HCT116 (cell line): Measurements from ENCODE around the gene GABRA4. TPM values are rescaled to one million over a fixed set of nuclear protein-coding genes. Genes with fewer than 3 reads are reported as not detected.

Source experiments
- ATAC-seq: fragments of 200-7000 bp; cut with Tn5 transposase; 2 replicates; pipeline ENCODE4 v1.9.1; 2020; ENCODE audit warnings: mild to moderate bottlenecking, moderate library complexity
- BruUV-seq: library from RNA; stranded (reverse); fragments of 400-500 nt; replicated peaks from 2 replicates; lab custom pipeline; 2021; lab: Mats Ljungman, UMichigan
- CTCF ChIA-PET: fragments of 300-600 bp; sonication (Branson Sonifier 250); formaldehyde crosslinking; loops from one replicate; lab custom pipeline; 2021; ENCODE audit warnings: antibody characterized with exemption; lab: Charles Lee
- POLR2A ChIA-PET: fragments of 300-600, 350-600 bp; sonication (Branson Sonifier 250); formaldehyde crosslinking; loops from one replicate; lab custom pipeline; 2021; ENCODE audit warnings: antibody characterized with exemption; lab: Charles Lee
- RAD21 ChIA-PET, 2 experiments: fragments of 300-600 bp; sonication (Branson Sonifier 250); formaldehyde crosslinking; loops; one replicate each; lab custom pipeline; 2023; ENCODE audit warnings: low total read pairs in 2 of 2; ENCODE audit not compliant: uncharacterized antibody in 2 of 2, unreplicated experiment in 2 of 2, low non-redundant PET in 1 of 2; lab: Charles Lee
- DNase-seq: peaks from one replicate; pipeline ENCODE4 v3.0.0-alpha.2; 2010; ENCODE audit warnings: low read depth, low spot score
- H2AFZ ChIP-seq: fragments of 200-600 bp; shearing (Covaris generic), sonication (generic); 2 replicates; pipeline ENCODE4 v1.6.1; 2017; ENCODE audit warnings: low read depth, mixed run types, mixed read lengths, antibody characterized with exemption, low read length; ENCODE audit not compliant: poor library complexity, severe bottlenecking
- H3K27ac ChIP-seq: 2 replicates; pipeline ENCODE4 v1.5.1; 2012; ENCODE audit warnings: low read depth, low read length
- H3K27me3 ChIP-seq: fragments of 200-600 bp; sonication (generic); 2 replicates; pipeline ENCODE4 v1.6.1; 2016; ENCODE audit warnings: mixed run types, low read length, mixed read lengths; ENCODE audit not compliant: insufficient read depth
- H3K36me3 ChIP-seq, 2 experiments: fragments of 200-500 bp in 1 of 2; fragments of 200-600 bp in 1 of 2; sonication (Bioruptor generic) in 1 of 2; sonication (generic) in 1 of 2; 2 replicates each; pipeline versions ENCODE4 v1.5.1 to v1.6.1; 2014 to 2016; ENCODE audit warnings: low read length in 2 of 2, inconsistent platforms in 1 of 2, mixed read lengths in 1 of 2, mixed run types in 1 of 2; ENCODE audit not compliant: insufficient read depth in 2 of 2, control insufficient read depth in 1 of 2
- H3K4me1 ChIP-seq, 2 experiments: fragments of 200-600 bp in 1 of 2; sonication (generic) in 1 of 2; 2 replicates each; pipeline versions ENCODE4 v1.5.1 to v1.6.1; 2012 to 2017; ENCODE audit warnings: low read length in 2 of 2, inconsistent platforms in 1 of 2, mild to moderate bottlenecking in 1 of 2, mixed read lengths in 1 of 2, mixed run types in 1 of 2, moderate library complexity in 1 of 2; ENCODE audit not compliant: insufficient read depth in 2 of 2, control insufficient read depth in 1 of 2
- H3K4me2 ChIP-seq: fragments of 200-600 bp; sonication (generic); 2 replicates; pipeline ENCODE4 v1.6.1; 2017; ENCODE audit warnings: mixed run types, low read length, mixed read lengths
- H3K4me3 ChIP-seq, 2 experiments: fragments of 200-600 bp in 1 of 2; sonication (generic) in 1 of 2; replicated peaks in 1 of 2; 2 replicates each; pipeline ENCODE4 v1.5.1; 2011 to 2016; ENCODE audit warnings: low read length in 2 of 2, control low read depth in 1 of 2, low read depth in 1 of 2, mild to moderate bottlenecking in 1 of 2, mixed read lengths in 1 of 2, mixed run types in 1 of 2
- H3K79me2 ChIP-seq: fragments of 200-600 bp; sonication (generic); 2 replicates; pipeline ENCODE4 v1.6.1; 2017; ENCODE audit warnings: mild to moderate bottlenecking, mixed run types, low read length, moderate library complexity, mixed read lengths; ENCODE audit not compliant: insufficient read depth
- H3K9ac ChIP-seq: fragments of 200-600 bp; sonication (generic); 2 replicates; pipeline ENCODE4 v1.6.1; 2016; ENCODE audit warnings: low read length, mixed read lengths
- H3K9me2 ChIP-seq: fragments of 200-600 bp; sonication (generic), shearing (Covaris generic); 2 replicates; pipeline ENCODE4 v1.6.1; 2017; ENCODE audit warnings: mixed run types, mild to moderate bottlenecking, moderate library complexity; ENCODE audit not compliant: insufficient read depth
- H3K9me3 ChIP-seq, 2 experiments: fragments of 200-500 bp in 1 of 2; fragments of 200-600 bp in 1 of 2; sonication (Bioruptor generic) in 1 of 2; sonication (generic) in 1 of 2; 2 replicates each; pipeline ENCODE4 v1.6.1; 2014 to 2017; ENCODE audit warnings: low read length in 2 of 2, mixed read lengths in 2 of 2, inconsistent platforms in 1 of 2, low read depth in 1 of 2, mild to moderate bottlenecking in 1 of 2, mixed run types in 1 of 2, moderate library complexity in 1 of 2; ENCODE audit not compliant: control insufficient read depth in 1 of 2, insufficient read depth in 1 of 2
- H4K20me1 ChIP-seq: fragments of 200-600 bp; sonication (generic), shearing (Covaris generic); 2 replicates; pipeline ENCODE4 v1.6.1; 2017; ENCODE audit warnings: mixed run types, mild to moderate bottlenecking, moderate library complexity; ENCODE audit not compliant: insufficient read depth
- CBX3 ChIP-seq: IDR thresholded peaks from 2 replicates; pipeline ENCODE4 v1.6.1; 2012; ENCODE audit warnings: low read depth
- CEBPB ChIP-seq: IDR thresholded peaks from 2 replicates; pipeline ENCODE4 v1.6.1; 2012; ENCODE audit warnings: low read depth
- EGR1 ChIP-seq: IDR thresholded peaks from 2 replicates; pipeline ENCODE4 v1.6.1; 2012; ENCODE audit warnings: low read depth
- RAD21 ChIP-seq: IDR thresholded peaks from 2 replicates; pipeline ENCODE4 v1.6.1; 2012; ENCODE audit warnings: low read depth, mild to moderate bottlenecking
- SIN3A ChIP-seq: IDR thresholded peaks from 2 replicates; pipeline ENCODE4 v1.6.1; 2012; ENCODE audit warnings: low read depth
- TCF7L2 ChIP-seq: IDR thresholded peaks from 2 replicates; pipeline ENCODE4 v1.7.0; 2011; ENCODE audit warnings: borderline replicate concordance, inconsistent platforms; ENCODE audit not compliant: insufficient read depth, insufficient read length; ENCODE audit errors: extremely low read depth
- ZFX ChIP-seq: fragments of 450-650 bp; IDR thresholded peaks from 2 replicates; pipeline ENCODE4 v1.6.1; 2017
- ZNF274 ChIP-seq: fragments of 200-500 bp; sonication (Bioruptor generic); IDR thresholded peaks from 2 replicates; pipeline ENCODE4 v1.6.1; 2014; ENCODE audit warnings: mild to moderate bottlenecking, low read depth, low read length, inconsistent platforms
- intact Hi-C: fragments of 100-400 bp; cut with micrococcal nuclease; formaldehyde crosslinking; loops from 2 replicates; pipeline ENCODE4 v1.10.0; 2022
- total RNA-seq: library from RNA; stranded (reverse); gene quantifications from one replicate; pipeline ENCODE4 v1.2.1, GENCODE V29; 2021; ENCODE audit not compliant: unreplicated experiment
- TF ChIP-seq, protein P1 (sequence below): IDR thresholded peaks from 2 replicates; pipeline ENCODE4 v1.6.1; 2012
- TF ChIP-seq, protein P2 (sequence below): IDR thresholded peaks from 2 replicates; pipeline ENCODE4 v1.6.1; 2012; ENCODE audit warnings: low read depth
- TF ChIP-seq, protein P3 (sequence below): IDR thresholded peaks from 2 replicates; pipeline ENCODE4 v1.6.1; 2011; ENCODE audit warnings: mild to moderate bottlenecking, low read length, moderate library complexity; ENCODE audit not compliant: insufficient replicate concordance; ENCODE audit errors: extremely low read depth

The GABRA4 gene
- total RNA-seq, 1 experiment from 2014 or later = not detected

DNA sequence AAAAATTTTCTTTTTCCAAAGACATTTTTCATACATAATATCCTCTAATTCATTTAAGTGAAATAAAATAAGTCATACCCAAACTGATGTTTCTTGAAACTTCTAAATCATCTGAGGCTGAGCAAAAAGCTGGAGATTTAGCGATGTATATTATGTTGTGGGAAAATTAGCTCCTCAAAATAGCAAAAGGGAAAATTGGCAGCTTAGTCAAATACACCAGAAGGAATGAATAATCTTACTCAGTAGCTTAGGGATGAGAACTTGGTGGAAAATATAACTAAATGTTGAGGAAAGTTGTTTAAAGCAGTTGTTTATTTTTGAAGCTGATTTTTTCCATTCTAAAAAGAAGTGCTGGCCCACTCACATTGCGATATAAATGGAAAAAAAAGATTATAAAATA, 40.9 kb downstream of the GABRA4 start:
- H4K20me1 ChIP-seq = no peaks in the 10 kb centered on the region
- RAD21 ChIA-PET = no interaction called here
- intact Hi-C loops = no loop called here
- TF ChIP-seq ZNF274 = no peak
- TF ChIP-seq, protein P1, sequence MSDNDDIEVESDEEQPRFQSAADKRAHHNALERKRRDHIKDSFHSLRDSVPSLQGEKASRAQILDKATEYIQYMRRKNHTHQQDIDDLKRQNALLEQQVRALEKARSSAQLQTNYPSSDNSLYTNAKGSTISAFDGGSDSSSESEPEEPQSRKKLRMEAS = no peak
- no peak for TF ChIP-seq ZFX
- TF ChIP-seq, protein P2, sequence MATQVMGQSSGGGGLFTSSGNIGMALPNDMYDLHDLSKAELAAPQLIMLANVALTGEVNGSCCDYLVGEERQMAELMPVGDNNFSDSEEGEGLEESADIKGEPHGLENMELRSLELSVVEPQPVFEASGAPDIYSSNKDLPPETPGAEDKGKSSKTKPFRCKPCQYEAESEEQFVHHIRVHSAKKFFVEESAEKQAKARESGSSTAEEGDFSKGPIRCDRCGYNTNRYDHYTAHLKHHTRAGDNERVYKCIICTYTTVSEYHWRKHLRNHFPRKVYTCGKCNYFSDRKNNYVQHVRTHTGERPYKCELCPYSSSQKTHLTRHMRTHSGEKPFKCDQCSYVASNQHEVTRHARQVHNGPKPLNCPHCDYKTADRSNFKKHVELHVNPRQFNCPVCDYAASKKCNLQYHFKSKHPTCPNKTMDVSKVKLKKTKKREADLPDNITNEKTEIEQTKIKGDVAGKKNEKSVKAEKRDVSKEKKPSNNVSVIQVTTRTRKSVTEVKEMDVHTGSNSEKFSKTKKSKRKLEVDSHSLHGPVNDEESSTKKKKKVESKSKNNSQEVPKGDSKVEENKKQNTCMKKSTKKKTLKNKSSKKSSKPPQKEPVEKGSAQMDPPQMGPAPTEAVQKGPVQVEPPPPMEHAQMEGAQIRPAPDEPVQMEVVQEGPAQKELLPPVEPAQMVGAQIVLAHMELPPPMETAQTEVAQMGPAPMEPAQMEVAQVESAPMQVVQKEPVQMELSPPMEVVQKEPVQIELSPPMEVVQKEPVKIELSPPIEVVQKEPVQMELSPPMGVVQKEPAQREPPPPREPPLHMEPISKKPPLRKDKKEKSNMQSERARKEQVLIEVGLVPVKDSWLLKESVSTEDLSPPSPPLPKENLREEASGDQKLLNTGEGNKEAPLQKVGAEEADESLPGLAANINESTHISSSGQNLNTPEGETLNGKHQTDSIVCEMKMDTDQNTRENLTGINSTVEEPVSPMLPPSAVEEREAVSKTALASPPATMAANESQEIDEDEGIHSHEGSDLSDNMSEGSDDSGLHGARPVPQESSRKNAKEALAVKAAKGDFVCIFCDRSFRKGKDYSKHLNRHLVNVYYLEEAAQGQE = no peak
- no peak for TF ChIP-seq TCF7L2
- TF ChIP-seq SIN3A = no peak
- TF ChIP-seq, all 23 proteins: peak for 0
- no peak overlapping the region for H3K27ac ChIP-seq
- no peaks in the 10 kb centered on the region for H3K79me2 ChIP-seq
- BruUV-seq = no TSS peak
- H2AFZ ChIP-seq = no peak overlapping the region
- ChIA-PET POLR2A (no interaction called here), CTCF (no interaction called here)
- H3K36me3 ChIP-seq = no peaks in the 10 kb centered on the region
- H3K27me3 ChIP-seq = no peaks in the 10 kb centered on the region
- no peak overlapping the region for H3K4me3 ChIP-seq
- ATAC-seq (no peak), DNase-seq (no peak)
- no peak overlapping the region for H3K4me2 ChIP-seq
- no peak overlapping the region for H3K9ac ChIP-seq
- H3K4me1 ChIP-seq = no peaks in the 10 kb centered on the region
- H3K9me2 ChIP-seq = no peaks in the 10 kb centered on the region
- no peaks in the 10 kb centered on the region for H3K9me3 ChIP-seq

DNA sequence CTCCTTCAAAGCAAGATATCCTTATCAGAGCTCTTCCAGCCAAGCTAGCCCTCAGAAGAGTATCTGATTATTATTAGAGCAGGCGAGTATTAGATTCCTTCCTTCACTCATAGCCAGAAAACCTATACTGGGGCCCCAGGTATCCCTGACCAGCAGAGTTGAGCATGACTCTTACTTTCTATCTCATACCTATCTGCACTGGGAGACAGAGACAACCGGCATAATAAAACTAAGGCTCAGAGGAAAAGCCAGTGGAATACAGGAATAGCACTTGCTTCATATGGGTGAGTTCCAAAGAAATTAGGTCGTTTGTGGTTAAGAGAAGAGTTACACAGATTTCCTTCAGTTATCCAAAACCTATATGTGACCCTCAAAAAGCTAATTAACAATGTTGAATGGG, 42.6 kb downstream of the GABRA4 start:
- Histone ChIP-seq H3K9me2 (no peaks in the 10 kb centered on the region), H4K20me1 (no peaks in the 10 kb centered on the region), H3K9ac (no peak overlapping the region), H3K4me2 (no peak overlapping the region), H3K4me1 (no peaks in the 10 kb centered on the region)
- intact Hi-C loops = no loop called here
- no peak for DNase-seq
- RAD21 ChIA-PET = no interaction called here
- TF ChIP-seq, protein P3, sequence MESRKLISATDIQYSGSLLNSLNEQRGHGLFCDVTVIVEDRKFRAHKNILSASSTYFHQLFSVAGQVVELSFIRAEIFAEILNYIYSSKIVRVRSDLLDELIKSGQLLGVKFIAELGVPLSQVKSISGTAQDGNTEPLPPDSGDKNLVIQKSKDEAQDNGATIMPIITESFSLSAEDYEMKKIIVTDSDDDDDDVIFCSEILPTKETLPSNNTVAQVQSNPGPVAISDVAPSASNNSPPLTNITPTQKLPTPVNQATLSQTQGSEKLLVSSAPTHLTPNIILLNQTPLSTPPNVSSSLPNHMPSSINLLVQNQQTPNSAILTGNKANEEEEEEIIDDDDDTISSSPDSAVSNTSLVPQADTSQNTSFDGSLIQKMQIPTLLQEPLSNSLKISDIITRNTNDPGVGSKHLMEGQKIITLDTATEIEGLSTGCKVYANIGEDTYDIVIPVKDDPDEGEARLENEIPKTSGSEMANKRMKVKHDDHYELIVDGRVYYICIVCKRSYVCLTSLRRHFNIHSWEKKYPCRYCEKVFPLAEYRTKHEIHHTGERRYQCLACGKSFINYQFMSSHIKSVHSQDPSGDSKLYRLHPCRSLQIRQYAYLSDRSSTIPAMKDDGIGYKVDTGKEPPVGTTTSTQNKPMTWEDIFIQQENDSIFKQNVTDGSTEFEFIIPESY = no peak
- TF ChIP-seq CBX3 = no peak
- TF ChIP-seq CEBPB = no peak
- TF ChIP-seq, protein P1 = no peak
- TF ChIP-seq EGR1 = no peak
- no peak for TF ChIP-seq RAD21
- TF ChIP-seq TCF7L2 = no peak
- TF ChIP-seq, all 23 proteins: peak for 0
- BruUV-seq = no TSS peak
- CTCF ChIA-PET = no interaction called here
- Histone ChIP-seq H3K27me3 (no peaks in the 10 kb centered on the region), H3K9me3 (no peaks in the 10 kb centered on the region), H3K36me3 (no peaks in the 10 kb centered on the region), H2AFZ (no peak overlapping the region), H3K79me2 (no peaks in the 10 kb centered on the region), H3K27ac (no peak overlapping the region), H3K4me3 (no peak overlapping the region)
- POLR2A ChIA-PET = no interaction called here
- ATAC-seq = no peak
